Osteoblast (primary cell): ENCODE measurements around the gene CLSTN2. TPM values are rescaled to one million over a fixed set of nuclear protein-coding genes. Genes with fewer than 3 reads are reported as not detected.
A peak's percentile ranks its signal among the peaks of the same experiment; 100 is the strongest.

Source experiments
- DNase-seq: peaks from one replicate; pipeline ENCODE4 v3.0.0; 2011; ENCODE audit warnings: low spot score, mixed read lengths; ENCODE audit not compliant: insufficient read length; ENCODE audit errors: missing footprints
- H2AFZ ChIP-seq: 2 replicates; pipeline ENCODE4 v1.6.0; 2011; ENCODE audit warnings: mild to moderate bottlenecking, low read length
- H3K27ac ChIP-seq: 2 replicates; pipeline ENCODE4 v1.5.1; 2011; ENCODE audit warnings: mild to moderate bottlenecking, low read depth, low read length, moderate library complexity
- H3K27me3 ChIP-seq: 2 replicates; pipeline ENCODE4 v1.6.0; 2012; ENCODE audit warnings: mild to moderate bottlenecking, control low read depth, inconsistent platforms, low read length, moderate library complexity; ENCODE audit not compliant: insufficient read depth
- H3K36me3 ChIP-seq: 2 replicates; pipeline ENCODE4 v1.5.1; 2011; ENCODE audit warnings: mild to moderate bottlenecking, low read length, control low read depth, moderate library complexity; ENCODE audit not compliant: insufficient read depth
- H3K4me1 ChIP-seq: 2 replicates; pipeline ENCODE4 v1.5.1; 2011; ENCODE audit warnings: mild to moderate bottlenecking, low read length, control low read depth, moderate library complexity; ENCODE audit not compliant: insufficient read depth
- H3K4me2 ChIP-seq: 2 replicates; pipeline ENCODE4 v1.6.0; 2011; ENCODE audit warnings: mild to moderate bottlenecking, low read length; ENCODE audit not compliant: insufficient read depth
- H3K4me3 ChIP-seq: fragments of 200-600 bp; sonication (generic); 3 replicates; pipeline ENCODE4 v1.5.1; 2012; ENCODE audit warnings: mild to moderate bottlenecking, low read length, inconsistent platforms; ENCODE audit not compliant: insufficient read depth
- H3K79me2 ChIP-seq: 2 replicates; pipeline ENCODE4 v1.6.0; 2012; ENCODE audit warnings: mild to moderate bottlenecking, low read length, control low read depth, inconsistent platforms; ENCODE audit not compliant: insufficient read depth
- H3K9me3 ChIP-seq: 2 replicates; pipeline ENCODE4 v1.5.1; 2011; ENCODE audit warnings: low read depth, low read length, control low read depth
- H4K20me1 ChIP-seq: 2 replicates; pipeline ENCODE4 v1.6.0; 2012; ENCODE audit warnings: mild to moderate bottlenecking, low read length, control low read depth; ENCODE audit not compliant: insufficient read depth
- total RNA-seq: library from RNA; depleted of rRNA; stranded (reverse); fragments of >200 nt; gene quantifications from 2 replicates; pipeline ENCODE4 v1.2.3, GENCODE V29; 2012
- TF ChIP-seq, protein P1 (sequence below): IDR thresholded peaks from 2 replicates; pipeline ENCODE4 v1.5.1; 2011; ENCODE audit warnings: mild to moderate bottlenecking, low read depth, low read length, moderate library complexity; ENCODE audit errors: extremely low read depth

The CLSTN2 gene
- total RNA-seq, 1 donor: under 0.01 TPM

DNA sequence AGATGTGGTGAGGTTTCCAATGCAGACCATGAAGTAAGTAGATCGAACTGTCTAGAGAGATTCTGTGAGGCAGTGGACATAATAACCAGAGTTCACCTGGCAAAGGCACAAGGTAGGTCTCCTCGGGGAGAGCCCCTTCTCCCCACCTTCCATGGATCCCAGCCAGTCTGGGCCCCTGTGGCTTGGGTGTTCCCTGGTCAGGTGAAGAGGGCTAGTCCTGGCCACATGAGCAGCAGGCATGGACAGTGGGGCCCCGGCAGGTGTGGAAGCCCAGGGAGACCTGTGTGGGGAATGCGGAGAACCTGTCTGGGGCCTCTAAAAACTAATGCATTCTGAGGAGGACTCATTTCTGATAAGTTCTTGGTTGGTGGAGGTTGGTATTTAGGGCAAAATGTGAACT, 501.4 kb downstream of the CLSTN2 start:
- Histone ChIP-seq H2AFZ (no peak overlapping the region), H4K20me1 (no peaks in the 10 kb centered on the region), H3K27me3 (peaks cover 3% of the 10 kb centered on the region), H3K9me3 (no peaks in the 10 kb centered on the region), H3K27ac (no peak overlapping the region), H3K79me2 (no peaks in the 10 kb centered on the region), H3K4me1 (peaks cover 4% of the 10 kb centered on the region), H3K4me2 (no peak overlapping the region), H3K4me3 (no peak overlapping the region), H3K36me3 (no peaks in the 10 kb centered on the region)
- DNase-seq: no peak
- TF ChIP-seq, protein P1, sequence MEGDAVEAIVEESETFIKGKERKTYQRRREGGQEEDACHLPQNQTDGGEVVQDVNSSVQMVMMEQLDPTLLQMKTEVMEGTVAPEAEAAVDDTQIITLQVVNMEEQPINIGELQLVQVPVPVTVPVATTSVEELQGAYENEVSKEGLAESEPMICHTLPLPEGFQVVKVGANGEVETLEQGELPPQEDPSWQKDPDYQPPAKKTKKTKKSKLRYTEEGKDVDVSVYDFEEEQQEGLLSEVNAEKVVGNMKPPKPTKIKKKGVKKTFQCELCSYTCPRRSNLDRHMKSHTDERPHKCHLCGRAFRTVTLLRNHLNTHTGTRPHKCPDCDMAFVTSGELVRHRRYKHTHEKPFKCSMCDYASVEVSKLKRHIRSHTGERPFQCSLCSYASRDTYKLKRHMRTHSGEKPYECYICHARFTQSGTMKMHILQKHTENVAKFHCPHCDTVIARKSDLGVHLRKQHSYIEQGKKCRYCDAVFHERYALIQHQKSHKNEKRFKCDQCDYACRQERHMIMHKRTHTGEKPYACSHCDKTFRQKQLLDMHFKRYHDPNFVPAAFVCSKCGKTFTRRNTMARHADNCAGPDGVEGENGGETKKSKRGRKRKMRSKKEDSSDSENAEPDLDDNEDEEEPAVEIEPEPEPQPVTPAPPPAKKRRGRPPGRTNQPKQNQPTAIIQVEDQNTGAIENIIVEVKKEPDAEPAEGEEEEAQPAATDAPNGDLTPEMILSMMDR: no peak

DNA sequence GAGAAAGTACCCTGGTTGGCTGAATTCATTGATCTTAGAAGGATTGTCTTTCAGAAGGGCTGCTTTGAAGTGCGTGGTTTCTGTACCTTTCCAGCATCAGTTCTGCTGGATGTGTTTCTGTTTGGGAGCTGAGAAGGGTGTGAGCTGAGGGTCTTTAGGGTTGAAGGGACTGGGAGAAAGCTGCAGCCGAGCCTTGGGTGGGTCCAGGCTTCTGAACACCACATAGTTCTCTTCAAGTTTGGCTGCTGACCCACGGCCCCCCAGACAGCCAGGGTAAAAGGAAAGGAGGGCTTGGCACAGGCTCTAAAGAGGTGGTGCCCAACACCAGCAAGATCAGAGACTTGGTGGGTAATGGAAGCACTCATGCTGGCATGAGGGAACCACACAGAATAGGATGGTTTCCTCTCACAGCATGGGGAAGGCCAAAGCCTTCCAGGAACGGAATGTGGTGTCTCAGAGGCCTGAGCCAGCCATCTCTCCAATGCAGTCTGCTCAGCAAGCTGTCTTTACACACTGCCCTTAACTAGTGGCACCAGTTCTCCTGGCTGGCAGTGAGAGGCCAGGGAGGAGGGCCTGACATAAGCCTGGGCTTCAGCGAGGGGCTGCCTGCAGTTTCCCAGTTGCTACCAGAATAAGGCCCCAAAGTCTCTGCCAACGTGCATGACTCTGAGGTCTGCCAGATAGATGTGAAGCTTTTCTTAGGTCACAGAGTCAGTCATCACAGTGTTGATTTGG, 503.9 kb downstream of the CLSTN2 start:
- no peaks in the 10 kb centered on the region for H3K9me3 ChIP-seq
- no peak overlapping the region for H3K4me2 ChIP-seq
- H3K27me3 ChIP-seq: no peaks in the 10 kb centered on the region
- DNase-seq: peak; percentile 36
- no peak overlapping the region for H3K4me3 ChIP-seq
- no peaks in the 10 kb centered on the region for H4K20me1 ChIP-seq
- H3K4me1 ChIP-seq: peaks cover 8% of the 10 kb centered on the region
- H3K79me2 ChIP-seq: no peaks in the 10 kb centered on the region
- no peak overlapping the region for H2AFZ ChIP-seq
- TF ChIP-seq, protein P1: no peak
- no peak overlapping the region for H3K27ac ChIP-seq
- H3K36me3 ChIP-seq: no peaks in the 10 kb centered on the region

DNA sequence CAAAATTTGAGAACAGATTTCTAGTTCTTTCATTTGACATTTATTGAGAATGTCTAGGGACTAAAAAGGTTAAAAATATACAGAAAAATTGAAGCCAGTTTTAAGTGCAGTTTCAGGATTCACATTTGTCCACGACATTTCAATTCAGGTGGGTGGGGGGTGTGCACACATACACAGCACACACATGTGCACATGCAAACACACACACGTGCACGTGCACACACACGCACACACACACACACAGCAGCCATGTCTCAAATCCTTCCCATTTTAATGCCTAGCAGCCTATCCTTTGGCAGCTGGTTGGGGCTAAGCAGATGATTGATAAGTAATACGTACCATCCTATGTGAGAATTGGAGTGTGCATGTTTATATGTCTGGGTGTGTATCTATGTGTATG, 504.5 kb downstream of the CLSTN2 start:
- Histone ChIP-seq H3K36me3 (no peaks in the 10 kb centered on the region), H4K20me1 (no peaks in the 10 kb centered on the region), H3K4me2 (no peak overlapping the region), H3K27me3 (no peaks in the 10 kb centered on the region), H3K4me3 (no peak overlapping the region), H3K27ac (no peak overlapping the region), H3K4me1 (peaks cover 8% of the 10 kb centered on the region), H3K79me2 (no peaks in the 10 kb centered on the region), H2AFZ (no peak overlapping the region), H3K9me3 (no peaks in the 10 kb centered on the region)
- TF ChIP-seq, protein P1: no peak
- no peak for DNase-seq

DNA sequence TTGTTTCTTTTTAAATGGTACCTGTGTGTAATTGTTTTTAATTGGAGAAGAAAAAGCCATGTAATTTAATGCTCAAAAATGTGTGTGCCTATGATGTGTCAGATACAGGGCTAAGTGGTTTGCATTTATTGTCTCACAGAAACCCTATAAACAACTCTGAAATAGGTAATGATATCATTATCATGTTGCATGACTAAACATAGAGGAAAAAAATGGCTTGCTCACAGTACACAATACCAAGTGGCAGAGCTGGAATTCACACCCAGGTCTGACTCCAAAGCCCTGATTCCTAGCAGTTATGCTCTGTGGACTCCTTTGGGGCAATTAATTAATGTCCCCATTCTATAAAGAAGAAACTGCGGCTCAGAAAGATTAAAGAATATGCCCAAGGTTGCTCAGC, 505.5 kb downstream of the CLSTN2 start:
- TF ChIP-seq, protein P1: no peak
- Histone ChIP-seq H2AFZ (no peak overlapping the region), H3K4me2 (no peak overlapping the region), H3K79me2 (no peaks in the 10 kb centered on the region), H3K9me3 (no peaks in the 10 kb centered on the region), H3K27ac (no peak overlapping the region), H3K36me3 (no peaks in the 10 kb centered on the region), H3K27me3 (no peaks in the 10 kb centered on the region), H4K20me1 (no peaks in the 10 kb centered on the region), H3K4me3 (no peak overlapping the region), H3K4me1 (peaks cover 8% of the 10 kb centered on the region)
- DNase-seq: no peak
